ENCODE results near the gene CCDC50.
A peak's percentile ranks its signal among the peaks of the same experiment; 100 is the strongest.

CCDC50 gene

DNA sequence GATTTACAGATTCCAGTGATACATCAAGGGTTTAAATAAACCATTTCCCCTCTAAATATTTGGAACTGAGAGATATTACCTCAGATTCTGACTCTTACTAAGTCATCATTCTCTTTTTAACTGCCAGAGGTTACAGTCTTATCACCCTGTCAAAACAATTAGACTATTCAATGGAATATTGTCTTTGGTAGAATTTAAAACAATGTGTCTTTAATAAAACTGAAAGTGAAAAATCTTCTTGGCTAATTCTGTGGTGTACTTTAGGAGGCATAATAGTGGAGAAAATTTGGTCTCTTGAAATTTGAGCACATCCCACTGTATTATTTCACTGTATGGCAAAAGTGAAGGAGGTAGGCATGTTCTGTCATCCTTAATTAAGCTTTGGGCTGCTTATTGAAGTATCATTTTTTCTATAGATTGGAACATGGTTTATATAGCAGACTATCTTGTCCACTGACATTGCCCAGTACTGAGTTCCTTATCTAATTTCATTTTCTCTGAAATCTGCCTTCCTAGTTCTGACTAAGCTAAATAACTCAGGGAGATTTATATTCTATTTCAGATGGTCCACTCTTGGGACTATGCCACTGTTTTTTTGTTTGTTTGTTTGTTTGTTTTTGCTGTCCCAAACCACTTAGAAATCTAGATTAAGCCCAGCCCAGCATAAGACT, 49.1 kb downstream of the CCDC50 start:
- no peak for DNase-seq (ENCODE audit: low spot score)
- FAIRE-seq = no peak

DNA sequence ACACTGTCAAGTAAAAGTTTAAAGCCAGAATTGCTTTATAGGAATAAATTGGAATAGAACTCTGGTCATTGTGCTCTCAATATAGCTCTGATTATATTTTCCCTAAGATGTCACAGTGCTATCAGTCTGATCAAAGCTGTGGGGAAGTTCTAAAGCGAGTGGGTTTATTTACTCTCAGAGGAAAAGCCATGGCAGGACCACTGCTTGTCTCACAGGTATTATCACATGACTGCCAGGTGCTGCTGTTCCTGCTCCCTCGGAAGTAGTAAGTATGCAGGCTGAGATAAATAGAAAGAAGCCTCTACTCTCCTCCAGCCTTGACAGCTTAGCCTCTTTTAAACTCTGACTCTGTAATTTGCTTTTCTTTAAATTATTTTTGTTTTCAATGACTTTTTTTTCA, 50.3 kb downstream of the CCDC50 start:
- DNase-seq (ENCODE audit: low spot score) = no peak
- FAIRE-seq = no peak

DNA sequence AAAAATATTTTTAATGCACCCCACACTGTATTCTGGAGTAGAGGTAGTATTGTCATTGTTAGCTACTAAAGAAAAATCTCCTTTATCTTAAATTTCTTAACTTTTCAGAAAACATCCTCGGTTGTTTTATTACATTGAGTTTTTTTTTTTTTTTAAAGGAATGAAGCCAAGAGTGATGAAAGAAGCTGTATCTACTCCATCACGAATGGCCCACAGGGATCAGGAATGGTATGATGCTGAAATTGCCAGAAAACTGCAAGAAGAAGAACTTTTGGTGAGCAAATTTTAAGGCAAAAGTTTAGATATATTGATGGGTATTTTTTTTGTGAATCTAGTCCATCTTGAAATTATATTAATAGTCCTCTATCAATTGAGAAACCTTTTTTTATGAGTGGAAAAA, 50.8 kb downstream of the CCDC50 start:
- no peak for DNase-seq (ENCODE audit: low spot score)
- FAIRE-seq = no peak

DNA sequence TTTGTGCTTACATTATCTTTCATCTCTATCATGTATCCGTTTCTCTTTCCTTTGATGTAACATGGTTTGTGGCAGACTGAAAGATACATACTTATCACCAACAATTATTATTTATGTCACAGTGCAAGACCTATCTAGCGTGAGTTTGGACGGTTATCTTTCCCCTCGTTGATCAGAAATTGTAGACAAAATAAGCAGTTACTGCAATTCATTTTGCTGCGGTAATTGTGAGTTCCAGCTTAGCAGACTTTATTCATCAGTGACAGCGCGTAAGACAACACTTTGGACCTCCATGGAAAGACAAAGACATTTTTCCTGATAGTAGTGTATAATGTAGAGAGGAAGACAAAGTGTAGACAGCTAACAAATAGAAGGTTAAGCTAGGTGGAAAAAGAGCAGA, 52.1 kb downstream of the CCDC50 start:
- no peak for DNase-seq (ENCODE audit: low spot score)

DNA sequence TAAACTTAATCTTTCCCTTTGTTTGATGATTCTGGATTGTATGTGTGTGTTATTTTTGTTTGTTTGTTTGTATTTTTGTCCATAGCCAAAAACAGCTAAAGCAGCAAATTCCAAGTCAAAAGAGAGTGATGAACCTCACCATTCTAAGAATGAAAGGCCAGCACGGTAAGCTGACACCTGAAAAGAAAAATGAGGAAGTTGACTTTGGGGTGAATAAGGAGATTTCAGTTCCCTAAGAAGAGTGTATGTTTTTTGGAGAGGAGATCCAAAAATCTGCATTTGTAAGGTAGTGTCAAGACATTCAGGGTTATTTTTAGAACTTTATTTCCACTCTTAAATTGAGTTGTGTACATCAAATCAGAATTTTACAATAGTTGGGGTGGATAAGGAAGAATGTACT, 53.5 kb downstream of the CCDC50 start:
- no peak for FAIRE-seq
- no peak for DNase-seq (ENCODE audit: low spot score)

More for the DNA sequence above, 52.1 kb downstream of the CCDC50 start:
- FAIRE-seq = no peak

DNA sequence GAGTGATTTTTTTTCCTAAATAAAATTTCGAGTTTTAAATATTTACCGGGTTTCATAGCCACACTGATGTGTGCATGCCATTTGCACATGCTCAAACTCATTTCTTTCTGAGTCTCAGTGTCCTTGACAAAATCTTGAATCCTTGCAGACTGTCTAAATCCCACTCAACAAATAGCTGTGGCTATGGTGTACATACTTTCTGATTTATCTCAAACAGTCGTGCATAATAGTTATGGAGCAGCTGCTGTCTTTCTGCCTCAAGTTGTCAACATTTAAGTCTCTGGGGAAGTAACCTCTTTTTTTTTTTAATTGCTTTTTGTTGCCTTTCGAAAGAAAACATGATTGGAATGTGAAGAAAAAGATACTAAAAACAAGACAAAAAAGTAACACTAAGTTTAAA, 53.9 kb downstream of the CCDC50 start:
- FAIRE-seq (no peak), DNase-seq (ENCODE audit: low spot score) (no peak)

DNA sequence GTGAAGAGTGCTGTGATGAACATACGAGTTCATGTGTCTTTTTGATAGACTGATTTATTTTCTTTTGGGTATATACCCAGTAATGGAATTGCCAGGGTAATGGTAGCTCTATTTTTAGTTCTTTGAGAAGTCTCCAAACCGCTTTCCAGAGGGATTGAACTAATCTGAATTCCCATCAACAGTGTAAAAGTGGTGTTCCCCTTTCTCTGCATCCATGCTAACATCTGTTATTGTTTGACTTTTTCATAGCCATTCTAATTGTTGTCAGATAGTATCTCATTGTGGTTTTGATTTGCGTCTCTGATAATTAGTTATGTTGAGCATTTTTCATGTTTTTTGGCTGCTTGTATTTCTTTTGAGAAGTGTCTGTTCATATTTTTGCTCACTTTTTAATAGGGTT, 55.9 kb downstream of the CCDC50 start:
- no peak for FAIRE-seq
- no peak for DNase-seq (ENCODE audit: low spot score)

DNA sequence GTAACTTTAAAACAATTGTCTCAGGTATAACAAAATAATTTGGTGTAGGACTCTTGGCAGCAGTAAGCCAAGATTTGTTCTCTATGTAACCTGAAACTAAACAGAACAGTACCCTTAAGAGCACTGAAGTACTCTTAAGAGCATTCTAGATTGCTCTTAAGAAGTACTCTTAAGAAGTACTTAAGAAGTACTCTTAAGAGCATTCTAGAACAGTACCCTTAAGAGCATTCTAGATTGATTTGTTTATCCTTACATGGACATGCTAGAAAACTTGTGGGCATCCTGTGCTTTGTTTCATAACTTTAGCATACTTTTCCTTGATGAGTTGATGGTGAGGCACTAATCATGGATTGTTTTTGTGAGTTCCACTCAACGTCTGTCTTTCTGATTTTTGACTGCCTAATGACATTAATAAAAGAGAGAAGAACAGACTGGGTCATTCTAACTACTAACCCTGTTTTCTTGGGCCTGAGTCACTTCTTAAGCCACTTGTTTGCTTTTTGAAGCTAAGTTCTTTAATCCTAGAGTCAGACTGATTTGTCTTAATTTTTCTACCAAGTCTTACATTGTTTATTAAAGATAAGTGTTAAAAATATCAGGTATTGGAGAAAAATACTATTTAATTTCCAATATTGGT, 58.4 kb downstream of the CCDC50 start:
- FAIRE-seq = no peak
- DNase-seq (ENCODE audit: low spot score) = no peak

DNA sequence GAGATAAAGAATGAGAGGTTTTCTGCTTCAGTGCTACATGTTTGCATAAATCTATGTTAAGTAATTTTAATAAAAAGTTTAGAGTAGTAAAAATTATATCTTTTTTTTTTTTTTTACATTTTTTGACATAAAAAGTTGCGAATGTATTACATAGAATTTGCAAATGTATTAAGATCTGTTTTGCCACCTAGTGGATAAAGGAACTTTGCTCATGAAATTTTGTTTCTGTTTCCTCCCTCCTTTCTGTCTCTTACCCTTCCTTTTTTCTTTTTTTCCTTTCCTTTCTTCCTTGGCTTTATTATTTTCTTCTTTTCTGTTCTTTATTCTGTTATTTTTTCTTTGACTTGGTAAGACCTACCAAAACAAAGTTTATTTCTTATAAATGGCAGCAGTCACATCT, 59.6 kb downstream of the CCDC50 start:
- no peak for DNase-seq (ENCODE audit: low spot score)
- FAIRE-seq = no peak

DNA sequence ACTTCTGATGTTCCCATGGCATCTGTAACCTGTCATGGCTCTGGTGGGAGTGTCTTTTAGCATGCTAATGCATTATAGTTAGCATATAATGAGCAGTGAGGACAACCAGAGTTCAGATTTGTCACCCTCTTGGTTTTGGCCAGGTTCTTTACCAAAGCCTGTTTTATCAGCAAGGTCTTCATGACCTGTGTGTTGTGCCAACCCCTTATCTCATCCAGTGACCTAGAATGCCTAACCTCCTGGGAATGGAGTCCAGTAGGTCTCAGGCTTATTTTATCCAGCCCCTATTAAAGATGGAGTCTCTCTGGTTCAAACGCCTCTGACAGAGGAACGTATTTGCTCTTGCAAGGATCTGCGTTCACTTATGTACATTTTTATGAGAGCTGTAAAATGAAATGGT, 61.4 kb downstream of the CCDC50 start:
- FAIRE-seq = no peak

DNA sequence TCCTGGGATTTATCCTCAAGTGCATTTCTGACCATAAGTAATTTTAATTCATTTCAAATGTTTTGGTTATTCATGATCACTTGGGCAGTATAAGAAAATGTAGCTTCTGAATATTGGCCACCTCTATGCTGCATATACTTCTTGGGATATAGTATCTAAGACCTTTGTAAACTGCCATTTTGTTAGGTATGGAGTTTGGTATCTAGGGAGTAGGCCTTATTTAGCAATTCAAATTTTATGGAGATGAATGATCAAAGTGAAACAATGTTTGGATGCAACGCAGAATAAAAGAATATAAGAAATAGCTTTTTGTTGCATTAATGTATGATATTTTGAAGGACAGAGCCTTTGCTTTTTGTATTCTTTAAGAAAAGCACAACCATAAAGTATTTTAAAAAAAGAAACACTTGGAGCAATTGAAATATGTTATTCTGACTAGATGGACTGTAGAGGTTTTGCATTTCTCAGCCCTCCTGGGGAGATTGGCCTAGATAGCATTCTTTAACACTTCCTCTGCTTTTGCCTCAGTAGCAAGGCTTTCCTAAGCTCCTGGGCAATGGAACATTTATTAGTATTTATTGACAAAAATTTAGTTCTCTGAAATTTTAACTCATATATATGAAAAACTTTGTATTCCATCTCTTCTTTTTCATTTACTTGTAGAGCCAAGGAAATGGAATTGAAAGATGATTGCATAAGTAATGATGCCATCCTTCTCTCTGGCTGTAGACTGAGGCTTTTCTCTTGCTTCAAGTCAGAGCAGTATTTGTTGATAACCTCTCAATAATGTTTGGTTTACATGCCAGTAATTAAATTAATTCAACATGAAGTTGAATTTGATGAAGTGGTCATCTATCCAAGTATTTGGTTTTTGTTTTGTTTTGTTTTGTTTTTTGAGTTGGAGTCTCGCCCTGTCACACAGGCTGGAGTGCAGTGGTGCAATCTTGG, 62.9 kb downstream of the CCDC50 start:
- DNase-seq (ENCODE audit: low spot score) (no peak), FAIRE-seq (no peak)

More for the DNA sequence above, 61.4 kb downstream of the CCDC50 start:
- DNase-seq (ENCODE audit: low spot score) = no peak

DNA sequence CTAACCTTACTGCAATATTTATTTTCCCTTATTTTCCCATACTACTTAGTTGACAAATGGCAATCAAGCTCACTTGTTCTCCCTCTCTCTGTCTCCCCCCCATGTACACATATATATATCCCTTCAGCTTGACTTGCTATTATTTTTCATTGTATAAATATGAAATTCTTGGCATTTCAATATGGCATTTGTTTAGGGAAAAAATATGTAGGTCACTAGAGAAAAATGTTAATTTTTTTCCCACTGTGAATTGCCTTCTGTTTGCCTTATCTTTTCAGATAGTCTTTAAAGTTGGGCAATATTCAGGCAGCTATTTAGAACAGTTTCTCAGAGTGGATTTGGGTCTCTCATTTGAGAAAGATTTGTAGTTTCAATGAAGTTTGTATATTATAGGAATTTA, 64.0 kb downstream of the CCDC50 start:
- DNase-seq (ENCODE audit: low spot score) = no peak
- no peak for FAIRE-seq

DNA sequence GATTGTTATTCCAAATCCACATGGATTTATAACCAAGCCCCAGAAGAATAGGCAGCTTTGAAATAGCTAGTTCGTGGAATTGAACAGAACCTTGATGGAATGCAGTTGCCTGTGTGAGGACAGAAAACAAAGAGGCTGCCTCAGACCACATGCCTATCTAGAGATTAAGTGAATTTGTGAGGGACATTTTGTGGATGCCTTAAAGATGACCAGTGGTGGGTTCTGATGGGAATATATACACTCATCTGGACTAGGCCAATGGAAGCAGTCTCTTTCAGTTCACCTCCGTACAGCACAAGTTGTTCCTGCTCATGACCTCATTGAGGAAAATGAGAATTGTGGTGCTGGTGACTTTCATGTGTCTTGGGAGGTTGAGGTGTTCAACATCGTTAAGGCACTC, 68.6 kb downstream of the CCDC50 start:
- no peak for FAIRE-seq

DNA sequence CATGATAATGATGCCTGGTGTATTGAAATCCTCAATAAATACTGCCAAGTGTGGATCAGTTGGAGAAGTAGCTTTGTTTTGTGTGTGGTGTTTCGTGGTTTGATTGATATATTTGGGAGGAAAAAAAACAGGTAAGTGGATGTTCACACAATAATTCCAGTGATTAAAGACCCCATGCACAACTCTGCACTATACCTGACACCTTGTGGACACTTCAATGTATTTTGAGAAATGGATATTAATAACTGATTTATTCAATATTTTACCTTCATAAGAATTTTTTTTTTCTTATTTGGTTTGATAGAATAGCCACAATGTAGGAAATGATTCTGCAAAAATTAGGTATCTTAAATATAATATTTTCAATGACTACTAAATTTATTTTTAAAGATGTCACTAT, 69.4 kb downstream of the CCDC50 start:
- DNase-seq (ENCODE audit: low spot score) (no peak), FAIRE-seq (no peak)

More for the DNA sequence above, 68.6 kb downstream of the CCDC50 start:
- DNase-seq (ENCODE audit: low spot score) = no peak

DNA sequence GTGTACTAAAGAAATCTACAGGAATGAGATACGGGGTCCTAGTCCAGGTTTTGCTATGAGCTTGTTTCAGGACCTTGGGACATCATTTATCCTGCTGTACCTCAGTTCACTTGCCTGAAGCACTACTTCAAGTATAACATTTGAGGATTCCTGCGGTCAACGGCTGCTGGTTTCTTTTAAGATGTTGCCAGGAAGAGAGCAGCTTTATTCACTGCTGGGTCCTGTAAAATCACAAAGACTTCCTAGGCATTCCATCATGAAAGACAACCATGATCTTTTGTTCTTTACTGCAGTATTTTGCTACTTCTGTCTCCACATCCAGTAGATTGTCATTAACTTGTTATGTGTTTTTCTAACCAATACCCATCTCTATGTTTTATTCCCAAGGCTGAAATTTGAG, 70.7 kb downstream of the CCDC50 start:
- FAIRE-seq (no peak), DNase-seq (ENCODE audit: low spot score) (no peak)

DNA sequence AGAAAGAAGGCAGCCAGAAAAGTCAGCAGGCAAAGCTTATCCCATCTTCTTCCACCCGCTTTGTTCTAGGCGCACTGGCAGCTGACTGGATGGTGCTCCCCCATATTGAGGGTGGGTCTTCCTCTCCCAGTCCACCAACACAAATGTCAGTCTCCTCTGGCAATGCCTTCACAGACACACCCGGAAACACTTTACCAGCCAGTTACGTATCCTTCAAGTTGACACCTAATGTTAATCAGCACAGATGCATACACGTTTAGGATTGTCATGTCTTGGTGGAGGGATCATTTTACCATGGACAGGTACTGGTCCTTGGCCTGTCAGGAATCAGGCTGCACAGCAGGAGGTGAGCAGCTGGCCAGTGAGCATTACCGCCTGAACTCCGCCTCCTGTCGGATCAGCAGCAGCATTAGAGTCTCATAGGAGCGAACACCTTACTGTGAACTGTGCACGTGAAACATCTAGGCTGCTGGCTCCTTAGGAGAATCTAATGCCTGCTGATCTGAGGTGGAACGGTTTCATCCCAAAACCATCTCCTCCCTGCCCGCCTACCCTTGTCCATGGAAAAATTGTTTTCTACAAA, 72.7 kb downstream of the CCDC50 start:
- FAIRE-seq = no peak
- DNase-seq (ENCODE audit: low spot score) = no peak

DNA sequence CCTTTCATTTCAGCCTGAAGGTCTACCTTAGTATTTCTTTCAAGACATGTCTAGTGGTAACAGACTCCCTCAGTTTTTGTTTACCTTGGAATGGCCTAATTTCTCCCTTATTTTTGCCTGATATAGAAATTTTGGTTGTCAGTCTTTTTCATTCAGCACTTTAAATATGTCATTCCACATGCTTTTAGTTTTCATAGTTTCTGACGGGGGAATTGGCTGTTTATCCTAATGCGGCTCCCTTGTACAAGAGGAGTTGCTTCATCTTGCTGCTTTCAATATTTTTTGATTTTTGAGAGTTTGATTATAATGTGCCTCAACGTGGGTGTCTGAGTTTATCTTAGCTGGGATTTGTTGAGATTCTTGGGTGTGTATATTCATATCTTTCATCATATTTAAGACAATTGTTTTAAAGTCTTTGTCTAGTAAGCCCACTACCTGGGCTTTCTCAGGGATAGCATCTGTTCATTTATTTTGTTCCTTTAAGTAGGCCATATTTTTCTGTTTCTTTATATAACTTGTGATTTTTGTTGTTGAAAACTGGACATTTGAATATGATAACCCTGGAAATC, 80.7 kb downstream of the CCDC50 start:
- DNase-seq (ENCODE audit: low spot score) (no peak), FAIRE-seq (no peak)

DNA sequence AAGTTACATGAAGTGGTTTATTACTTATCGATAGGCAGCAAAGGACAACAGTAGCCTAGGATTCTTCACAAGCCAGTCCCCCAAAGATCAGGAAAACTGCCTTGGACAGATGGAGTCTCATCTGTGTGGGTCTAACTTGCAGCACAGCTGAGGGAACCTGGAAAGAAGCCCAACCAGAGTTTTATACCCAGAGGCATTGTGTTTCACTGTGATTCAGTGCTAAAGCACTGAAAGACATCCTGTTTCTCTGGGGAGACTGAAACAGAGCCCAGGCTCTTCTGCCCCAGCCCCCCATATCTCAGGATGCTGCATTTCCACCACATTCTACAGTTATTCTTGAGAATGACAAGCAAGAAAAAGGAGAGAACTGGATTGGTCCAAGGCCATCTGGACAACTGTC, 83.6 kb downstream of the CCDC50 start:
- FAIRE-seq = no peak

DNA sequence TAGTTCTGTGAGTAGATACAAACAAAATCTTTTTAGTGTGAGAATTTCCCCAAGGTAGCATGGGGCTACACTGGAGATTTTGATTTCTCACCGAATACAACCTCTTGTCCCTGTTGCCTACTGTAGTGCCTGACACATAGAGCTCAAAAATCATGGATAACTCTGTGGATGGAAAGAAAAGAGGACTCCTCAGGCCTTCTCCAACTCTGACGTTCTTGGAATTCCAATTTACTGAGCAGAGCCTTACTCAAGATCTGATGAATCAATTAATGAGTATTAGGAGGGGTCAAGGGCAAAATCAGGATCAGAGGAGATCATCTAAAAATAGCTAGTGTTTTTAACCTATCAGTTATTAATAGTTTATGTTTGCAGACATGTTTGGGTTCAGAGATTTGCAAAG, 85.1 kb downstream of the CCDC50 start:
- FAIRE-seq = no peak
- no peak for DNase-seq (ENCODE audit: low spot score)

More for the DNA sequence above, 83.6 kb downstream of the CCDC50 start:
- DNase-seq (ENCODE audit: low spot score) = peak; percentile 31

DNA sequence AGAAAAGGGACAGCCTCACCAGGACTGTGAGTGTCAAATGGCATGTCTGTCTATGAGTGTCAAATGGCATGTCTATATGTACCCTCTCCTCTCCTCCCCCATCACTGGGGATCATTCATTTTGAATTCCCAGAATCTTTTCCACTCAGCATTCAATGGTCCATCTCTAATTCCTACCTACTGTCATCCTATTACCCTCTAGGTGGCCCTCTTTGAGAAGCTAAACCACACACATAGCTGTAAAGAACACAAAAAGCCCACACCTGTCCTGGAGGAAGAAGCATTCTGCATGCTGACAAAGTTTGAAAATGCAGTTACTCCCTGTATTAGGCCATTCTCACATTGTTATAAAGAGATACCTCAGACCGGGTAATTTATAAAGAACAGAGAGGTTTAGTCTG, 85.5 kb downstream of the CCDC50 start:
- FAIRE-seq (no peak), DNase-seq (ENCODE audit: low spot score) (no peak)

DNA sequence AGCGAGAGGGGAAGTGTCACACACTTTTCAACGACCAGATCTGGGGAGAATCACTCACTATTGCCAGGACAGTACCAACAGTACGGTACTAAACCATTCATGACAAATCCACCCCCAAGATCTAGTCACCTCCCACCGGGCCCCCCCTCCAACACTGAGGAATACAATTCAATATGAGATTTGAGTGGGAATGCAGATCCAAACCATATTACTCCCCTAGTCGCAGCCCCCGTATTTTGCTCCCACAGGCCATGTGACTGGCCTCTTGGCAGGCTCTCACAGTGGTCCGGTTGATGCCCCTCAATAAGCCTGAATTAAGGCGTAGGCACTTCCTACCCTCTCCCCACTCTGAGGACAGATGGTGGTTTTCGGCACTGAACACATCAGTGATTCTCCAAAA, 86.4 kb downstream of the CCDC50 start:
- DNase-seq (ENCODE audit: low spot score) (no peak), FAIRE-seq (no peak)

DNA sequence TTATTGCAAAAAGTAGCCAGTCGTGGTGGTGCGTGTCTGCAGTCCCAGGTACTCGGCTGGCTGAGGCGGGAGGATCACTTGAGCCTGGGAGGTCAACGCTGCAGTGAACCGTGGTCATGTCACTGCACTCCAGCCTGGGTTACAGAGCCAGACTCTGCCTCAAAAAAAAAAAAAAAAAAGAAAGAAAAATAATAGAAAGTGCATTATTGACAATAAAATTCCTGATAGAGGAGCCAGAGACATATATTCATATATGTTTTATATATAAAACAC, 88.2 kb downstream of the CCDC50 start:
- DNase-seq (ENCODE audit: low spot score) (no peak), FAIRE-seq (no peak)

Measured in urothelium cell line (cell line).